NT2/D1 (cell line): ENCODE measurements around the gene TYK2.
A peak's percentile ranks its signal among the peaks of the same experiment; 100 is the strongest.

Experiments
- DNase-seq: peaks from one replicate; pipeline ENCODE4 v3.0.0-alpha.2; 2011; ENCODE audit warnings: low read depth, low spot score
- H3K27me3 ChIP-seq: 2 replicates; pipeline ENCODE4 v1.6.0; 2011; ENCODE audit warnings: mild to moderate bottlenecking; ENCODE audit not compliant: insufficient read length, insufficient read depth
- H3K36me3 ChIP-seq: 2 replicates; pipeline ENCODE4 v1.6.1; 2011; ENCODE audit warnings: mild to moderate bottlenecking, low read length, mixed read lengths; ENCODE audit not compliant: insufficient read depth, insufficient read length
- H3K4me1 ChIP-seq: 2 replicates; pipeline ENCODE4 v1.5.1; 2011; ENCODE audit not compliant: insufficient read depth, insufficient read length
- H3K4me3 ChIP-seq: 2 replicates; pipeline ENCODE4 v1.5.1; 2011; ENCODE audit warnings: low read depth; ENCODE audit not compliant: insufficient read length
- H3K9ac ChIP-seq: 2 replicates; pipeline ENCODE4 v1.6.0; 2011; ENCODE audit warnings: low read depth; ENCODE audit not compliant: insufficient read length
- H3K9me3 ChIP-seq: 2 replicates; pipeline ENCODE4 v1.5.1; 2011; ENCODE audit warnings: mild to moderate bottlenecking, low read length; ENCODE audit not compliant: insufficient read depth
- SUZ12 ChIP-seq: IDR thresholded peaks from 2 replicates; pipeline ENCODE4 v1.6.1; 2011; ENCODE audit not compliant: insufficient read length, insufficient read depth; ENCODE audit errors: extremely low read depth
- YY1 ChIP-seq: IDR thresholded peaks from 2 replicates; pipeline ENCODE4 v1.6.1; 2011; ENCODE audit not compliant: insufficient read length, insufficient read depth
- ZNF274 ChIP-seq: IDR thresholded peaks from 2 replicates; pipeline ENCODE4 v1.6.1; 2011; ENCODE audit warnings: mild to moderate bottlenecking, low read depth, low read length

TYK2 gene

GRCh38 chr19:10365518-10365917 is 14.9 kb downstream of the TYK2 start:
- no peak overlapping the region for H3K9ac ChIP-seq
- TF ChIP-seq SUZ12: no peak
- TF ChIP-seq YY1: no peak
- TF ChIP-seq ZNF274: no peak
- H3K27me3 ChIP-seq: no peaks in the 10 kb centered on the region
- H3K4me1 ChIP-seq: peaks cover 2% of the 10 kb centered on the region
- H3K9me3 ChIP-seq: peaks cover 22% of the 10 kb centered on the region; the same call in 1 of the 2 replicates
- H3K36me3 ChIP-seq: peaks cover 83% of the 10 kb centered on the region
- H3K4me3 ChIP-seq: no peak overlapping the region
- DNase-seq: no peak

DNA sequence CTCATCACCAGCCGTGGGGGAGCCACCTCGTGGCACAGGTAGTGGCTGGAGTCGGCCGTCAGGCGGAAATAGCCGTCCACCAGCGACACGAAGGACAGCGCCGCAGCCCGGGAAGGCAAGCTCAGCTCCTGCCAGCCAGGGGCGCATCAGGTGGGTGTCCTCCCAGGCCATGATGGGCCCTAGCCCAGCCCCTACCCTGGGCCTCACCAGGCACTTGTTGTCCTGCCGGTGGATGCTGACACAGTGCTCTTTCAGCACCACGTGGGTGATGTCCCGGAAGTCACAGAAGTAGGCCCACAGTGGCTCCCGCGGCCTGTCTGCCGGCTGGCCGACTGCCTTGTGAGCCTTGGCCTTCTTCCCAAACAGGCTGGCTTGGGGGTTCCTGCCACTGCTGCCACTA is 15.7 kb downstream of the TYK2 start:
- no peak for DNase-seq
- no peak for TF ChIP-seq YY1
- TF ChIP-seq ZNF274: no peak
- Histone ChIP-seq H3K36me3 (peaks cover 84% of the 10 kb centered on the region), H3K9ac (no peak overlapping the region), H3K4me3 (no peak overlapping the region), H3K27me3 (no peaks in the 10 kb centered on the region), H3K9me3 (peaks cover 22% of the 10 kb centered on the region; the same call in 1 of the 2 replicates), H3K4me1 (peaks cover 2% of the 10 kb centered on the region)

DNA sequence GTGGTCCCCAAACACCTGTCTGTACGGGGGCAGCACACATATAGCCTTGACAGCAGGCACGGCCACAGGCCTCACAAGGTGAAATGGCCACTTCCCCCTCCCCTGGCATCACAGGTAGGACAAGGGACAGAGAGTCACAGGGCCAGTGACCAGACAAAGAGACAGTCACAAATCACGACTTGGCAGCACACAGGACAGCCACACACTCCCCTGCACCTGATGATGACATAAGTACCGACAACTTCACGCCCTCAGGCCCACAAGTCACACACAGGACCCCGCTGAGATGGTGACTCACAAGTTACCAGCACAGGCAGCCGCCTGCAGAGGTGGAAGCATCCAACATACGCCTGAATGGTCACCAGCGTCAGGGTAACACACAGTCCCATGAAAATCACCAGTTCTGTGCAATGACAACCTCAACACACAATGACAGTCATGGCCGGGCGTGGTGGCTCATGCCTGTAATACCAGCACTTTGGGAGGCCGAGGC is 16.5 kb downstream of the TYK2 start:
- H3K4me1 ChIP-seq: peaks cover 2% of the 10 kb centered on the region
- DNase-seq: no peak
- TF ChIP-seq ZNF274: no peak
- TF ChIP-seq SUZ12: no peak
- TF ChIP-seq YY1: no peak
- no peak overlapping the region for H3K9ac ChIP-seq
- H3K9me3 ChIP-seq: peaks cover 21% of the 10 kb centered on the region; the same call in 1 of the 2 replicates
- H3K36me3 ChIP-seq: peaks cover 83% of the 10 kb centered on the region
- H3K27me3 ChIP-seq: no peaks in the 10 kb centered on the region
- H3K4me3 ChIP-seq: no peak overlapping the region

DNA sequence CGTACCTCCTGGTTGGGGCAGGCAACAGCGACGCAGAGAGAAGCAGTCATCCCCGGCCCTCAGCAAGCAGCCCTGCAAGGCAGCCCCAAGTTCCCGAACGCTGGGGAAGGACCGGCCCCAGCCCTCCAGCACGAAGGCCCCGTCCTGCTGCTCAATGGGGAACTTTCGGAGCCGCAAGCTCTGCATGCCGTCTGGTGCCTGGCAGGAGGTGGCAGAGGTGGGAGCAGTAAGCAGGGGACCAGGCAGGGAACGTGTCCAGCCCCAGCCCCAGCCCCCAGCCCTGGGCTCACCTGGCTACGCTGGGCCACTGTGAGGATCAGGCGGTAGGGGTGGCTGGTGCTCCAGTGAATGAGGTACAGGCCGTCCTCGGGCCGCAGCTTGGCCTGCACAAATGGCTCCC is 18.1 kb downstream of the TYK2 start:
- no peak for DNase-seq

DNA sequence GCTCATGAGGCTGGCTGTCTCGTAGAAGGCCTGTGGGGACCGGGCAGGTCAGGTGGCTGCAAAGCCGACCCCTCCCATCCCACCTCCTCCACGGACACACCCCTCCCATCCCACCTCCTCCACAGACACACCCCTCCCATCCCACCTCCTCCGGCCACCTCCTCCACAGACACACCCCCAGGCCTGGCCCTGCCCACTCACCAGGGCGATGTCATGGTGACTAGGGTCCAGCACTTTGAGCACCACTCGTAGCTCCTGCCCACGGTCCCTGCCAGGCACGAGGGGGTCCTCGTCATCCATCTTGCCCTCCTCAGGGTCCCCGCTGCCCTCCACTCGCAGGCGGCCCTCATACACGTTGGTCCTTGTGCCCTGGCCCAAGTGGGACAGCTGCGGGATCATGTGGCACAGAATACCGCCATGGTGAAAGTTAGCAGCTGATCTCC is 18.8 kb downstream of the TYK2 start:
- no peak for TF ChIP-seq YY1
- no peak for TF ChIP-seq SUZ12
- no peak for TF ChIP-seq ZNF274
- Histone ChIP-seq H3K27me3 (no peaks in the 10 kb centered on the region), H3K9ac (no peak overlapping the region), H3K9me3 (peaks cover 9% of the 10 kb centered on the region; the same call in 1 of the 2 replicates), H3K4me3 (no peak overlapping the region), H3K36me3 (peaks cover 83% of the 10 kb centered on the region), H3K4me1 (peaks cover 2% of the 10 kb centered on the region)
- no peak for DNase-seq

More for the DNA sequence above, 18.1 kb downstream of the TYK2 start:
- TF ChIP-seq SUZ12 (no peak), YY1 (no peak), ZNF274 (no peak)
- Histone ChIP-seq H3K9me3 (peaks cover 9% of the 10 kb centered on the region; the same call in 1 of the 2 replicates), H3K9ac (no peak overlapping the region), H3K36me3 (peaks cover 84% of the 10 kb centered on the region), H3K4me1 (peaks cover 2% of the 10 kb centered on the region), H3K27me3 (no peaks in the 10 kb centered on the region), H3K4me3 (no peak overlapping the region)

DNA sequence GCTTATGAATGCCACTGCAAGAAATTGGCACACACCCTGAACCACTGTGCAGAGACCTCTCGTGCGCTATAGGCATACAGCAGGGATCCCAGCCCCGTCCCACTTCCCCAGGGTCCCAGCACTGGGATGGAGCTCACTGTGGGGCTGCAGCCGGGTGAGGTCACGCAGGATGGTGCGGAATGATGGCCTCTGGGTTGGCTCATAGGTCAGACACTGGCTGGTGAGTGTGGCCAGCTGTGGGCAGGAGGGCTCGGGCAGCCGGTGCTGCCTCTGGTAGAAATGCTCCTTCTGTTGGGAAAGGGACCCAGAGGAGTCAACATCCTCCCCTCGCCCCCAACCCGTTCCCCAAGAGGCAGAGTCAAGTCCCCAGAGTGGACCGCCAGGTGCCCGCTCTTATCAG is 23.9 kb downstream of the TYK2 start:
- Histone ChIP-seq H3K36me3 (peaks cover 64% of the 10 kb centered on the region), H3K27me3 (no peaks in the 10 kb centered on the region), H3K4me3 (no peak overlapping the region), H3K9me3 (no peaks in the 10 kb centered on the region), H3K9ac (no peak overlapping the region), H3K4me1 (peaks cover 6% of the 10 kb centered on the region)
- TF ChIP-seq ZNF274: no peak
- TF ChIP-seq YY1: no peak
- no peak for TF ChIP-seq SUZ12
- DNase-seq: no peak

GRCh38 chr19:10353793-10354391 is 26.5 kb downstream of the TYK2 start:
- peak; percentile 89 for DNase-seq
- Histone ChIP-seq H3K9me3 (no peaks in the 10 kb centered on the region), H3K27me3 (no peaks in the 10 kb centered on the region), H3K36me3 (peaks cover 63% of the 10 kb centered on the region), H3K9ac (peak overlapping the region; percentile 83), H3K4me3 (peak overlapping the region; percentile 46), H3K4me1 (peaks cover 6% of the 10 kb centered on the region)
- TF ChIP-seq SUZ12 (no peak), ZNF274 (no peak), YY1 (no peak)
